ENCODE measurements around the gene CRISPLD2.

GRCh38 chr16:84782846-84783245, 36.9 kb upstream of the CRISPLD2 start:
- TF ChIP-seq YY1 (IDR thresholded peaks at IDR 0.05; ENCODE audit: low read depth) (no peak), TEAD4 (IDR thresholded peaks at IDR 0.05) (no peak), TCF12 (IDR thresholded peaks at IDR 0.05; ENCODE audit: low read depth) (no peak), NFIC (IDR thresholded peaks at IDR 0.05) (no peak)
- TF ChIP-seq, protein P1, sequence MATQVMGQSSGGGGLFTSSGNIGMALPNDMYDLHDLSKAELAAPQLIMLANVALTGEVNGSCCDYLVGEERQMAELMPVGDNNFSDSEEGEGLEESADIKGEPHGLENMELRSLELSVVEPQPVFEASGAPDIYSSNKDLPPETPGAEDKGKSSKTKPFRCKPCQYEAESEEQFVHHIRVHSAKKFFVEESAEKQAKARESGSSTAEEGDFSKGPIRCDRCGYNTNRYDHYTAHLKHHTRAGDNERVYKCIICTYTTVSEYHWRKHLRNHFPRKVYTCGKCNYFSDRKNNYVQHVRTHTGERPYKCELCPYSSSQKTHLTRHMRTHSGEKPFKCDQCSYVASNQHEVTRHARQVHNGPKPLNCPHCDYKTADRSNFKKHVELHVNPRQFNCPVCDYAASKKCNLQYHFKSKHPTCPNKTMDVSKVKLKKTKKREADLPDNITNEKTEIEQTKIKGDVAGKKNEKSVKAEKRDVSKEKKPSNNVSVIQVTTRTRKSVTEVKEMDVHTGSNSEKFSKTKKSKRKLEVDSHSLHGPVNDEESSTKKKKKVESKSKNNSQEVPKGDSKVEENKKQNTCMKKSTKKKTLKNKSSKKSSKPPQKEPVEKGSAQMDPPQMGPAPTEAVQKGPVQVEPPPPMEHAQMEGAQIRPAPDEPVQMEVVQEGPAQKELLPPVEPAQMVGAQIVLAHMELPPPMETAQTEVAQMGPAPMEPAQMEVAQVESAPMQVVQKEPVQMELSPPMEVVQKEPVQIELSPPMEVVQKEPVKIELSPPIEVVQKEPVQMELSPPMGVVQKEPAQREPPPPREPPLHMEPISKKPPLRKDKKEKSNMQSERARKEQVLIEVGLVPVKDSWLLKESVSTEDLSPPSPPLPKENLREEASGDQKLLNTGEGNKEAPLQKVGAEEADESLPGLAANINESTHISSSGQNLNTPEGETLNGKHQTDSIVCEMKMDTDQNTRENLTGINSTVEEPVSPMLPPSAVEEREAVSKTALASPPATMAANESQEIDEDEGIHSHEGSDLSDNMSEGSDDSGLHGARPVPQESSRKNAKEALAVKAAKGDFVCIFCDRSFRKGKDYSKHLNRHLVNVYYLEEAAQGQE (IDR thresholded peaks at IDR 0.05; ENCODE audit: low read depth): no peak
- TF ChIP-seq, protein P2, sequence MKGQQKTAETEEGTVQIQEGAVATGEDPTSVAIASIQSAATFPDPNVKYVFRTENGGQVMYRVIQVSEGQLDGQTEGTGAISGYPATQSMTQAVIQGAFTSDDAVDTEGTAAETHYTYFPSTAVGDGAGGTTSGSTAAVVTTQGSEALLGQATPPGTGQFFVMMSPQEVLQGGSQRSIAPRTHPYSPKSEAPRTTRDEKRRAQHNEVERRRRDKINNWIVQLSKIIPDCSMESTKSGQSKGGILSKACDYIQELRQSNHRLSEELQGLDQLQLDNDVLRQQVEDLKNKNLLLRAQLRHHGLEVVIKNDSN (IDR thresholded peaks at IDR 0.05): no peak

Measured in Ishikawa (cell line).